ENCODE measurements around the gene GPHN. TPM values are rescaled to one million over a fixed set of nuclear protein-coding genes. Genes with fewer than 3 reads are reported as not detected.

The GPHN gene
- total RNA-seq, 1 experiment from 2014 or later: 18.1 TPM

GRCh38 chr14:66508846-66509621 is 1.1 kb downstream of the GPHN start:
- peak; percentile 7 for ATAC-seq
- TF ChIP-seq CREB1 (CRISPR knock-in tag; IDR thresholded peaks at IDR 0.05) (peak; percentile 43; the same call in 1 of the 2 replicates), ZMAT4 (CRISPR knock-in tag; IDR thresholded peaks at IDR 0.05) (no peak), ETV6 (CRISPR knock-in tag; IDR thresholded peaks at IDR 0.05) (no peak), SMAD3 (CRISPR knock-in tag; IDR thresholded peaks at IDR 0.05; ENCODE audit: borderline replicate concordance) (no peak), HMGA2 (CRISPR knock-in tag; IDR thresholded peaks at IDR 0.05) (no peak), ZNF317 (CRISPR knock-in tag; IDR thresholded peaks at IDR 0.05; ENCODE audit: borderline replicate concordance, low read depth) (no peak), NFYB (CRISPR knock-in tag; conservative IDR thresholded peaks at IDR 0.05; ENCODE audit: low read depth) (no peak), ARID4B (CRISPR knock-in tag; IDR thresholded peaks at IDR 0.05; ENCODE audit: borderline replicate concordance) (0 out of 2 replicates have a peak, but pooled peaks have one; percentile 58), GRHL2 (CRISPR knock-in tag; IDR thresholded peaks at IDR 0.05; ENCODE audit: insufficient replicate concordance, severe bottlenecking) (no peak), EMX1 (CRISPR knock-in tag; IDR thresholded peaks at IDR 0.05) (no peak), FOXJ3 (CRISPR knock-in tag; IDR thresholded peaks at IDR 0.05; ENCODE audit: borderline replicate concordance) (no peak), ESRRA (CRISPR knock-in tag; IDR thresholded peaks at IDR 0.05; ENCODE audit: borderline replicate concordance) (no peak), IRF2 (CRISPR knock-in tag; IDR thresholded peaks at IDR 0.05; ENCODE audit: borderline replicate concordance, low read depth) (no peak)
- TF ChIP-seq, protein P1, sequence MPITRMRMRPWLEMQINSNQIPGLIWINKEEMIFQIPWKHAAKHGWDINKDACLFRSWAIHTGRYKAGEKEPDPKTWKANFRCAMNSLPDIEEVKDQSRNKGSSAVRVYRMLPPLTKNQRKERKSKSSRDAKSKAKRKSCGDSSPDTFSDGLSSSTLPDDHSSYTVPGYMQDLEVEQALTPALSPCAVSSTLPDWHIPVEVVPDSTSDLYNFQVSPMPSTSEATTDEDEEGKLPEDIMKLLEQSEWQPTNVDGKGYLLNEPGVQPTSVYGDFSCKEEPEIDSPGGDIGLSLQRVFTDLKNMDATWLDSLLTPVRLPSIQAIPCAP (CRISPR knock-in tag; IDR thresholded peaks at IDR 0.05): no peak
- TF ChIP-seq, protein P2, sequence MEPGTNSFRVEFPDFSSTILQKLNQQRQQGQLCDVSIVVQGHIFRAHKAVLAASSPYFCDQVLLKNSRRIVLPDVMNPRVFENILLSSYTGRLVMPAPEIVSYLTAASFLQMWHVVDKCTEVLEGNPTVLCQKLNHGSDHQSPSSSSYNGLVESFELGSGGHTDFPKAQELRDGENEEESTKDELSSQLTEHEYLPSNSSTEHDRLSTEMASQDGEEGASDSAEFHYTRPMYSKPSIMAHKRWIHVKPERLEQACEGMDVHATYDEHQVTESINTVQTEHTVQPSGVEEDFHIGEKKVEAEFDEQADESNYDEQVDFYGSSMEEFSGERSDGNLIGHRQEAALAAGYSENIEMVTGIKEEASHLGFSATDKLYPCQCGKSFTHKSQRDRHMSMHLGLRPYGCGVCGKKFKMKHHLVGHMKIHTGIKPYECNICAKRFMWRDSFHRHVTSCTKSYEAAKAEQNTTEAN (CRISPR knock-in tag; IDR thresholded peaks at IDR 0.05): peak; percentile 36; the same call in 1 of the 2 replicates
- TF ChIP-seq, protein P3, sequence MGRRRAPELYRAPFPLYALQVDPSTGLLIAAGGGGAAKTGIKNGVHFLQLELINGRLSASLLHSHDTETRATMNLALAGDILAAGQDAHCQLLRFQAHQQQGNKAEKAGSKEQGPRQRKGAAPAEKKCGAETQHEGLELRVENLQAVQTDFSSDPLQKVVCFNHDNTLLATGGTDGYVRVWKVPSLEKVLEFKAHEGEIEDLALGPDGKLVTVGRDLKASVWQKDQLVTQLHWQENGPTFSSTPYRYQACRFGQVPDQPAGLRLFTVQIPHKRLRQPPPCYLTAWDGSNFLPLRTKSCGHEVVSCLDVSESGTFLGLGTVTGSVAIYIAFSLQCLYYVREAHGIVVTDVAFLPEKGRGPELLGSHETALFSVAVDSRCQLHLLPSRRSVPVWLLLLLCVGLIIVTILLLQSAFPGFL (CRISPR knock-in tag; IDR thresholded peaks at IDR 0.05; ENCODE audit: borderline replicate concordance): no peak
- TF ChIP-seq, protein P4, sequence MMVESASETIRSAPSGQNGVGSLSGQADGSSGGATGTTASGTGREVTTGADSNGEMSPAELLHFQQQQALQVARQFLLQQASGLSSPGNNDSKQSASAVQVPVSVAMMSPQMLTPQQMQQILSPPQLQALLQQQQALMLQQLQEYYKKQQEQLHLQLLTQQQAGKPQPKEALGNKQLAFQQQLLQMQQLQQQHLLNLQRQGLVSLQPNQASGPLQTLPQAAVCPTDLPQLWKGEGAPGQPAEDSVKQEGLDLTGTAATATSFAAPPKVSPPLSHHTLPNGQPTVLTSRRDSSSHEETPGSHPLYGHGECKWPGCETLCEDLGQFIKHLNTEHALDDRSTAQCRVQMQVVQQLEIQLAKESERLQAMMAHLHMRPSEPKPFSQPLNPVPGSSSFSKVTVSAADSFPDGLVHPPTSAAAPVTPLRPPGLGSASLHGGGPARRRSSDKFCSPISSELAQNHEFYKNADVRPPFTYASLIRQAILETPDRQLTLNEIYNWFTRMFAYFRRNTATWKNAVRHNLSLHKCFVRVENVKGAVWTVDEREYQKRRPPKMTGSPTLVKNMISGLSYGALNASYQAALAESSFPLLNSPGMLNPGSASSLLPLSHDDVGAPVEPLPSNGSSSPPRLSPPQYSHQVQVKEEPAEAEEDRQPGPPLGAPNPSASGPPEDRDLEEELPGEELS (CRISPR knock-in tag; IDR thresholded peaks at IDR 0.05): no peak
- TF ChIP-seq, protein P5, sequence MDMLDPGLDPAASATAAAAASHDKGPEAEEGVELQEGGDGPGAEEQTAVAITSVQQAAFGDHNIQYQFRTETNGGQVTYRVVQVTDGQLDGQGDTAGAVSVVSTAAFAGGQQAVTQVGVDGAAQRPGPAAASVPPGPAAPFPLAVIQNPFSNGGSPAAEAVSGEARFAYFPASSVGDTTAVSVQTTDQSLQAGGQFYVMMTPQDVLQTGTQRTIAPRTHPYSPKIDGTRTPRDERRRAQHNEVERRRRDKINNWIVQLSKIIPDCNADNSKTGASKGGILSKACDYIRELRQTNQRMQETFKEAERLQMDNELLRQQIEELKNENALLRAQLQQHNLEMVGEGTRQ (CRISPR knock-in tag; IDR thresholded peaks at IDR 0.05): no peak
- TF ChIP-seq, protein P6, sequence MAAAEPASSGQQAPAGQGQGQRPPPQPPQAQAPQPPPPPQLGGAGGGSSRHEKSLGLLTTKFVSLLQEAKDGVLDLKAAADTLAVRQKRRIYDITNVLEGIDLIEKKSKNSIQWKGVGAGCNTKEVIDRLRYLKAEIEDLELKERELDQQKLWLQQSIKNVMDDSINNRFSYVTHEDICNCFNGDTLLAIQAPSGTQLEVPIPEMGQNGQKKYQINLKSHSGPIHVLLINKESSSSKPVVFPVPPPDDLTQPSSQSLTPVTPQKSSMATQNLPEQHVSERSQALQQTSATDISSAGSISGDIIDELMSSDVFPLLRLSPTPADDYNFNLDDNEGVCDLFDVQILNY (CRISPR knock-in tag; IDR thresholded peaks at IDR 0.05): no peak
- TF ChIP-seq, protein P7, sequence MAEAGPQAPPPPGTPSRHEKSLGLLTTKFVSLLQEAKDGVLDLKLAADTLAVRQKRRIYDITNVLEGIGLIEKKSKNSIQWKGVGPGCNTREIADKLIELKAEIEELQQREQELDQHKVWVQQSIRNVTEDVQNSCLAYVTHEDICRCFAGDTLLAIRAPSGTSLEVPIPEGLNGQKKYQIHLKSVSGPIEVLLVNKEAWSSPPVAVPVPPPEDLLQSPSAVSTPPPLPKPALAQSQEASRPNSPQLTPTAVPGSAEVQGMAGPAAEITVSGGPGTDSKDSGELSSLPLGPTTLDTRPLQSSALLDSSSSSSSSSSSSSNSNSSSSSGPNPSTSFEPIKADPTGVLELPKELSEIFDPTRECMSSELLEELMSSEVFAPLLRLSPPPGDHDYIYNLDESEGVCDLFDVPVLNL (CRISPR knock-in tag; IDR thresholded peaks at IDR 0.05; ENCODE audit: borderline replicate concordance, low read depth): no peak
- TF ChIP-seq, protein P8, sequence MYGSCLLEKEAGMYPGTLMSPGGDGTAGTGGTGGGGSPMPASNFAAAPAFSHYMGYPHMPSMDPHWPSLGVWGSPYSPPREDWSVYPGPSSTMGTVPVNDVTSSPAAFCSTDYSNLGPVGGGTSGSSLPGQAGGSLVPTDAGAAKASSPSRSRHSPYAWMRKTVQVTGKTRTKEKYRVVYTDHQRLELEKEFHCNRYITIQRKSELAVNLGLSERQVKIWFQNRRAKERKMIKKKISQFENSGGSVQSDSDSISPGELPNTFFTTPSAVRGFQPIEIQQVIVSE (CRISPR knock-in tag; IDR thresholded peaks at IDR 0.05; ENCODE audit: borderline replicate concordance): no peak

More at GRCh38 chr14:66508846-66509621, 1.1 kb downstream of the GPHN start:
- peaks cover 16% of the 10 kb centered on the region for H3K4me1 Mint-ChIP-seq
- no peaks in the 10 kb centered on the region for H3K9me3 Mint-ChIP-seq
- no peak overlapping the region for H3K27ac Mint-ChIP-seq
- no peaks in the 10 kb centered on the region for H3K36me3 Mint-ChIP-seq
- DNase-seq (ENCODE audit: low spot score): peak; percentile 44
- H3K27me3 Mint-ChIP-seq (ENCODE audit: low read depth): peaks cover 17% of the 10 kb centered on the region
- ChIA-PET CTCF (interaction anchor here (0.5 to 1.8 kb wide), 5 partner anchors 10 to 150 kb away, joined by 3 to 6 read pairs (median 3); no protein-coding TSS in a partner anchor), POLR2A (interaction anchor here (0.6 to 0.9 kb wide), 2 partner anchors 67 to 485 kb away, joined by 3 to 4 read pairs; no protein-coding TSS in a partner anchor)
- peak overlapping the region; percentile 92 for H3K4me3 Mint-ChIP-seq
